Memory B cell (primary cell): Measurements from ENCODE around the gene PAIP2B.
"Not testable (repeated sequence)": the region's sequence is repeated elsewhere in the genome, so short reads cannot be mapped to it uniquely, and the experiment has no call there.

ENCODE experiments used
- ATAC-seq: fragments of 150-1000 bp; cut with Tn5 transposase; 2 replicates; pipeline ENCODE4 v1.10.0; 2021; ENCODE audit warnings: low read depth, mild to moderate bottlenecking, moderate library complexity
- DNase-seq, 2 donors: peaks; one replicate each; pipeline ENCODE4 v3.0.0; 2022; ENCODE audit warnings: low spot score in 2 of 2
- H3K27ac Mint-ChIP-seq: one replicate; pipeline ENCODE4 v1.8.0; 2022; ENCODE audit warnings: mild to moderate bottlenecking, moderate library complexity, mixed read lengths
- H3K27me3 Mint-ChIP-seq: one replicate; pipeline ENCODE4 v1.8.0; 2022; ENCODE audit warnings: mixed read lengths
- H3K36me3 Mint-ChIP-seq: one replicate; pipeline ENCODE4 v1.8.0; 2022; ENCODE audit warnings: mild to moderate bottlenecking, mixed read lengths
- H3K4me1 Mint-ChIP-seq: one replicate; pipeline ENCODE4 v1.8.0; 2022; ENCODE audit warnings: mixed read lengths
- H3K4me3 Mint-ChIP-seq: one replicate; pipeline ENCODE4 v1.8.0; 2022; ENCODE audit warnings: mild to moderate bottlenecking, moderate library complexity, mixed read lengths
- H3K9me3 Mint-ChIP-seq: one replicate; pipeline ENCODE4 v1.8.0; 2022; ENCODE audit warnings: mixed read lengths

Gene PAIP2B

GRCh38 chr2:71191570-71191943 is 35.3 kb downstream of the PAIP2B start:
- DNase-seq (no peak), ATAC-seq (no peak)
- no peak overlapping the region for H3K27ac Mint-ChIP-seq
- H3K27me3 Mint-ChIP-seq, result no peaks in the 10 kb centered on the region
- H3K4me1 Mint-ChIP-seq, result no peaks in the 10 kb centered on the region
- no peak overlapping the region for H3K4me3 Mint-ChIP-seq
- peaks cover 11% of the 10 kb centered on the region for H3K9me3 Mint-ChIP-seq
- H3K36me3 Mint-ChIP-seq, result peaks cover 13% of the 10 kb centered on the region

- Mint-ChIP-seq H3K27me3 (no peaks in the 10 kb centered on the region), H3K36me3 (peaks cover 7% of the 10 kb centered on the region), H3K27ac (no peak overlapping the region), H3K9me3 (peaks cover 7% of the 10 kb centered on the region), H3K4me1 (no peaks in the 10 kb centered on the region), H3K4me3 (no peak overlapping the region)
- DNase-seq (no peak), ATAC-seq (no peak)
Measured at GRCh38 chr2:71190656-71191569, 36.0 kb downstream of the PAIP2B start.

- H3K36me3 Mint-ChIP-seq, result peaks cover 3% of the 10 kb centered on the region
- H3K4me1 Mint-ChIP-seq, result no peaks in the 10 kb centered on the region
- no peaks in the 10 kb centered on the region for H3K9me3 Mint-ChIP-seq
- DNase-seq (no peak), ATAC-seq (no peak)
- H3K4me3 Mint-ChIP-seq, result no peak overlapping the region
- no peak overlapping the region for H3K27ac Mint-ChIP-seq
- H3K27me3 Mint-ChIP-seq, result no peaks in the 10 kb centered on the region
Measured at GRCh38 chr2:71187589-71187988, 39.3 kb downstream of the PAIP2B start.

- no peak overlapping the region for H3K27ac Mint-ChIP-seq
- DNase-seq, result no peak
- no peaks in the 10 kb centered on the region for H3K4me1 Mint-ChIP-seq
- ATAC-seq, result no peak
- H3K36me3 Mint-ChIP-seq, result peaks cover 3% of the 10 kb centered on the region
- no peaks in the 10 kb centered on the region for H3K9me3 Mint-ChIP-seq
- H3K4me3 Mint-ChIP-seq, result no peak overlapping the region
- H3K27me3 Mint-ChIP-seq, result no peaks in the 10 kb centered on the region
Measured at GRCh38 chr2:71186973-71187372, 39.9 kb downstream of the PAIP2B start.

GRCh38 chr2:71183306-71184115 is 43.4 kb downstream of the PAIP2B start:
- H3K9me3 Mint-ChIP-seq, H3K4me3 Mint-ChIP-seq, DNase-seq, H3K36me3 Mint-ChIP-seq, H3K27ac Mint-ChIP-seq, H3K27me3 Mint-ChIP-seq, H3K4me1 Mint-ChIP-seq: not testable (repeated sequence)
- peak; percentile 45 for ATAC-seq

- Mint-ChIP-seq H3K9me3 (no peaks in the 10 kb centered on the region), H3K27me3 (peaks cover 1% of the 10 kb centered on the region), H3K4me1 (no peaks in the 10 kb centered on the region), H3K36me3 (no peaks in the 10 kb centered on the region), H3K27ac (no peak overlapping the region), H3K4me3 (no peak overlapping the region)
- DNase-seq (no peak), ATAC-seq (no peak)
Measured at GRCh38 chr2:71181316-71181715, 45.6 kb downstream of the PAIP2B start.

GRCh38 chr2:71178836-71179235 is 48.1 kb downstream of the PAIP2B start:
- ATAC-seq, DNase-seq, H3K36me3 Mint-ChIP-seq, H3K9me3 Mint-ChIP-seq, H3K27ac Mint-ChIP-seq, H3K4me3 Mint-ChIP-seq, H3K27me3 Mint-ChIP-seq, H3K4me1 Mint-ChIP-seq: not testable (repeated sequence)

GRCh38 chr2:71174207-71174606 is 52.7 kb downstream of the PAIP2B start:
- no peak for DNase-seq
- Mint-ChIP-seq H3K4me3 (no peak overlapping the region), H3K36me3 (no peaks in the 10 kb centered on the region), H3K27ac (no peak overlapping the region), H3K27me3 (peaks cover 11% of the 10 kb centered on the region), H3K4me1 (no peaks in the 10 kb centered on the region), H3K9me3 (no peaks in the 10 kb centered on the region)
- ATAC-seq, result no peak

- no peak overlapping the region for H3K27ac Mint-ChIP-seq
- ATAC-seq (no peak), DNase-seq (no peak)
- H3K4me3 Mint-ChIP-seq, result no peak overlapping the region
- H3K4me1 Mint-ChIP-seq, result no peaks in the 10 kb centered on the region
- no peaks in the 10 kb centered on the region for H3K36me3 Mint-ChIP-seq
- H3K27me3 Mint-ChIP-seq, result peaks cover 12% of the 10 kb centered on the region
- no peaks in the 10 kb centered on the region for H3K9me3 Mint-ChIP-seq
Measured at GRCh38 chr2:71173096-71173495, 53.8 kb downstream of the PAIP2B start.

- Mint-ChIP-seq H3K36me3 (no peaks in the 10 kb centered on the region), H3K9me3 (no peaks in the 10 kb centered on the region), H3K27ac (no peak overlapping the region), H3K27me3 (peaks cover 16% of the 10 kb centered on the region), H3K4me3 (no peak overlapping the region), H3K4me1 (no peaks in the 10 kb centered on the region)
- no peak for ATAC-seq
- DNase-seq, result no peak
Measured at GRCh38 chr2:71166812-71167211, 60.1 kb downstream of the PAIP2B start.

- no peak overlapping the region for H3K4me3 Mint-ChIP-seq
- no peaks in the 10 kb centered on the region for H3K9me3 Mint-ChIP-seq
- peaks cover 10% of the 10 kb centered on the region for H3K4me1 Mint-ChIP-seq
- H3K27me3 Mint-ChIP-seq, result peaks cover 10% of the 10 kb centered on the region
- DNase-seq (peak; percentile 56 to 63), ATAC-seq (peak; percentile 84)
- H3K27ac Mint-ChIP-seq, result no peak overlapping the region
- H3K36me3 Mint-ChIP-seq, result no peaks in the 10 kb centered on the region
Measured at GRCh38 chr2:71157124-71157793, 69.6 kb downstream of the PAIP2B start.

- no peak for ATAC-seq
- no peak overlapping the region for H3K4me3 Mint-ChIP-seq
Measured at GRCh38 chr2:71156573-71156972, 70.3 kb downstream of the PAIP2B start.

GRCh38 chr2:71155846-71156245 is 71.1 kb downstream of the PAIP2B start:
- no peaks in the 10 kb centered on the region for H3K9me3 Mint-ChIP-seq
- no peak overlapping the region for H3K27ac Mint-ChIP-seq
- ATAC-seq, result no peak
- peaks cover 7% of the 10 kb centered on the region for H3K27me3 Mint-ChIP-seq
- DNase-seq, result no peak
- no peaks in the 10 kb centered on the region for H3K36me3 Mint-ChIP-seq
- no peak overlapping the region for H3K4me3 Mint-ChIP-seq
- H3K4me1 Mint-ChIP-seq, result peaks cover 10% of the 10 kb centered on the region

More at GRCh38 chr2:71156573-71156972, 70.3 kb downstream of the PAIP2B start:
- Mint-ChIP-seq H3K4me1 (peaks cover 10% of the 10 kb centered on the region), H3K36me3 (no peaks in the 10 kb centered on the region), H3K27ac (no peak overlapping the region), H3K9me3 (no peaks in the 10 kb centered on the region), H3K27me3 (peaks cover 7% of the 10 kb centered on the region)
- DNase-seq, result no peak

- Mint-ChIP-seq H3K9me3 (no peaks in the 10 kb centered on the region), H3K4me1 (peaks cover 10% of the 10 kb centered on the region), H3K4me3 (no peak overlapping the region), H3K36me3 (peaks cover 6% of the 10 kb centered on the region), H3K27me3 (peaks cover 7% of the 10 kb centered on the region), H3K27ac (no peak overlapping the region)
- ATAC-seq (peak; percentile 69), DNase-seq (no peak)
Measured at GRCh38 chr2:71154798-71155197, 72.1 kb downstream of the PAIP2B start.
